K562 (cell line): ENCODE results near the gene AKAP13. TPM values are rescaled to one million over a fixed set of nuclear protein-coding genes. Genes with fewer than 3 reads are reported as not detected.

Experiments used
- ATAC-seq: fragments of 200-7000 bp; cut with Tn5 transposase; 3 replicates; pipeline ENCODE4 v1.9.1; 2020; ENCODE audit warnings: moderate library complexity
- BruUV-seq: library from RNA; stranded (reverse); fragments of 400-500 nt; replicated peaks from 2 replicates; lab custom pipeline; 2021; lab: Mats Ljungman, UMichigan
- CTCF ChIA-PET: fragments of 300-600 bp; formaldehyde crosslinking; extraction: SDS; loops from one replicate; lab custom pipeline; 2021; ENCODE audit warnings: low intra/inter-chr PET ratio; lab: Yijun Ruan, JAX
- POLR2A ChIA-PET: fragments of 300-600, 350-650 bp; sonication (Branson Sonifier 250); formaldehyde crosslinking; extraction: SDS; loops from one replicate; lab custom pipeline; 2021; ENCODE audit warnings: antibody characterized with exemption, inconsistent platforms; lab: Yijun Ruan, JAX
- DNase-seq, 4 experiments: peaks; one replicate each; pipeline versions ENCODE4 v3.0.0 to v3.0.0-alpha.2; 2011 to 2018; ENCODE audit warnings: low spot score in 3 of 4, mixed read lengths in 3 of 4; ENCODE audit errors: extremely low read depth in 1 of 4
- FAIRE-seq: peaks from 2 replicates; lab custom pipeline; 2011; peaks lifted over from hg19 to GRCh38; lab: Jason Lieb, UNC
- H2AFZ ChIP-seq: 2 replicates; pipeline ENCODE4 v1.6.0; 2011; ENCODE audit warnings: low read depth, low read length, control low read depth, inconsistent platforms
- H3K27ac ChIP-seq: fragments of 200-600 bp; 3 replicates; pipeline ENCODE4 v1.8.0; 2011; ENCODE audit warnings: low read depth, mild to moderate bottlenecking, control low read depth, inconsistent platforms, low read length, moderate library complexity, mixed read lengths; ENCODE audit errors: extremely low read depth
- H3K27me3 ChIP-seq, 2 experiments: fragments of 300-600 bp in 1 of 2; 2 replicates in 1 of 2; 3 replicates in 1 of 2; pipeline versions ENCODE4 v1.6.0 to v1.8.0; 2011; ENCODE audit warnings: inconsistent platforms in 2 of 2, low read length in 2 of 2, mild to moderate bottlenecking in 1 of 2, mixed read lengths in 1 of 2, moderate library complexity in 1 of 2; ENCODE audit not compliant: control insufficient read depth in 2 of 2, insufficient read depth in 2 of 2
- H3K36me3 ChIP-seq: fragments of 300-600 bp; 3 replicates; pipeline ENCODE4 v1.8.0; 2011; ENCODE audit warnings: mild to moderate bottlenecking, low read length, inconsistent platforms; ENCODE audit not compliant: control insufficient read depth, insufficient read depth
- H3K4me1 ChIP-seq, 2 experiments: fragments of 200-600 bp in 1 of 2; replicated peaks in 1 of 2; 2 replicates in 1 of 2; 3 replicates in 1 of 2; pipeline versions ENCODE4 v1.5.1 to v1.8.0; 2011; ENCODE audit warnings: inconsistent platforms in 2 of 2, low read length in 2 of 2, mild to moderate bottlenecking in 1 of 2, mixed read lengths in 1 of 2, moderate library complexity in 1 of 2; ENCODE audit not compliant: control insufficient read depth in 2 of 2, insufficient read depth in 2 of 2
- H3K4me2 ChIP-seq: 2 replicates; pipeline ENCODE4 v1.6.1; 2011; ENCODE audit warnings: low read length, control low read depth, inconsistent platforms, mixed read lengths; ENCODE audit not compliant: insufficient read depth
- H3K4me3 ChIP-seq: fragments of 200-600 bp; sonication (generic), shearing (Covaris generic); 2 replicates; pipeline ENCODE4 v1.5.1; 2016; ENCODE audit warnings: control low read depth, inconsistent platforms
- H3K79me2 ChIP-seq: fragments of 200-600 bp; 3 replicates; pipeline ENCODE4 v1.8.0; 2011; ENCODE audit warnings: low read length, inconsistent platforms; ENCODE audit not compliant: control insufficient read depth, insufficient read depth
- H3K9ac ChIP-seq, 2 experiments: 2 replicates each; pipeline versions ENCODE4 v1.6.0 to v1.6.1; 2011; ENCODE audit warnings: low read depth in 2 of 2, low read length in 2 of 2, control low read depth in 1 of 2, inconsistent platforms in 1 of 2, mild to moderate bottlenecking in 1 of 2, mixed read lengths in 1 of 2; ENCODE audit not compliant: insufficient read depth in 1 of 2
- H3K9me1 ChIP-seq: one replicate; pipeline ENCODE4 v1.6.0; 2011; ENCODE audit warnings: inconsistent platforms, mild to moderate bottlenecking, low read length, moderate library complexity; ENCODE audit not compliant: control insufficient read depth, insufficient read depth
- H3K9me3 ChIP-seq: replicated peaks from 2 replicates; pipeline ENCODE4 v1.5.1; 2011; ENCODE audit warnings: low read depth, low read length, inconsistent platforms; ENCODE audit not compliant: control insufficient read depth, insufficient read depth
- H4K20me1 ChIP-seq: replicated peaks from 2 replicates; pipeline ENCODE4 v1.6.1; 2011; ENCODE audit warnings: low read length, inconsistent platforms, mixed read lengths; ENCODE audit not compliant: control insufficient read depth, insufficient read depth
- COPS2 ChIP-seq: fragments of 450-650 bp; conservative IDR thresholded peaks from 2 replicates; pipeline ENCODE4 v1.6.1; 2016; ENCODE audit warnings: mild to moderate bottlenecking, moderate library complexity
- E2F3 ChIP-seq: fragments of 250-450 bp; sonication (Bioruptor Pico); IDR thresholded peaks from 2 replicates; pipeline ENCODE4 v1.4.0; 2020; ENCODE audit warnings: mild to moderate bottlenecking
- ETV6 ChIP-seq, 3 experiments: fragments of 150-350 bp in 1 of 3; sonication (generic) in 1 of 3; formaldehyde crosslinking in 1 of 3; IDR thresholded peaks; 2 replicates each; pipeline versions ENCODE4 v1.6.1 to v1.8.0; 2014 to 2022; ENCODE audit warnings: borderline replicate concordance in 2 of 3, low read depth in 2 of 3, antibody characterized with exemption in 1 of 3, low read length in 1 of 3, mild to moderate bottlenecking in 1 of 3, missing genetic modification reagents in 1 of 3
- MBD2 ChIP-seq: sonication (generic); IDR thresholded peaks from 2 replicates; pipeline ENCODE4 v1.6.1; 2016; ENCODE audit warnings: low read depth, borderline replicate concordance
- WGBS: fragments of 100-300 bp; shearing (Covaris generic); methylation state at CpG from one replicate; pipeline ENCODE4 v1.1.6; 2016; ENCODE audit warnings: low coverage, mixed read lengths; ENCODE audit not compliant: insufficient coverage; ENCODE audit errors: missing lambda C conversion rate; 5-methylcytosine and 5-hydroxymethylcytosine counted together
- in situ Hi-C: fragments of 300-500 bp; cut with MboI; formaldehyde crosslinking; loops from 4 replicates; pipeline ENCODE4 v1.15.0; 2018; ENCODE audit warnings: inconsistent platforms, mixed read lengths
- intact Hi-C: fragments of 100-400 bp; cut with micrococcal nuclease; formaldehyde crosslinking; loops from 2 replicates; pipeline ENCODE4 v1.14.2; 2022
- polyA plus RNA-seq, 8 experiments: library from polyadenylated mRNA; depleted of rRNA in 4 of 8; stranded (reverse) in 5 of 8; unstranded in 3 of 8; fragments of >200 nt; fragmentation: Nextera tagmentation in 2 of 8; fragmentation: Illumina TruSeq in 1 of 8; extraction: Ambion mirVana in 2 of 8; extraction: Trizol in 1 of 8; gene quantifications; 2 replicates each; pipeline versions ENCODE4 v1.2.1 to v1.2.3, GENCODE V29; 2011 to 2014; ENCODE audit warnings: inconsistent platforms in 1 of 8, missing spikeins in 1 of 8
- total RNA-seq, 7 experiments: library from RNA; depleted of rRNA in 6 of 7; stranded (reverse); fragments of >200 nt in 6 of 7; fragmentation: Illumina TruSeq in 2 of 7; extraction: Trizol in 2 of 7; gene quantifications; 2 replicates each; pipeline versions ENCODE4 v1.2.1 to v1.2.3, GENCODE V29; 2011 to 2021; ENCODE audit warnings: low replicate concordance in 1 of 7

AKAP13 gene
- total and polyA plus RNA-seq, 9 of the 15 experiments (the other 6 are each of a cell fraction or from before 2014, with no cell fraction given) = 0.03 to 1.7 (median 0.42) TPM

DNA sequence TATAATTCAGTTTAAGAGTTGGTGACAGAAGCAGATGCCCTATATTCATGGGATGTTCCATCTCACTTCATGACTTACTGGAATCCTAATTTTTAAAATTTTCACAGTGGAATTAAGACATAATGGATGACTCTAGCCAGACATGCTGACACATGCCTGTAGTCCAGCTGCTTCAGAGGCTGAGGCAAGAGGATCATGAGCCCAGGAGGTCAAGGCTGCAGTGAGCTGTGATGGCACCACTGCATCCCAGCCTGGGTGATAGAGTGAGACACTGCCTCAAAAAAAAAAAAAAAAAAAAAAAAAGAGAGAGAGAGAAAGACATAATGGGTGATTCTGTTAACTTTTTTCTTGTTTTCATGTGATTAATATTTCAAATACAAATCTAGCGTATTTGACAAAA is 290.8 kb downstream of the AKAP13 start:
- Histone ChIP-seq H3K9me3 (no peaks in the 10 kb centered on the region), H3K9ac (no peak overlapping the region), H3K4me1 (no peaks in the 10 kb centered on the region), H3K27ac (no peak overlapping the region), H3K27me3 (no peaks in the 10 kb centered on the region), H3K4me3 (no peak overlapping the region), H3K9me1 (no peaks in the 10 kb centered on the region), H3K36me3 (no peaks in the 10 kb centered on the region), H4K20me1 (no peaks in the 10 kb centered on the region), H3K79me2 (no peaks in the 10 kb centered on the region), H2AFZ (no peak overlapping the region), H3K4me2 (no peak overlapping the region)
- DNase-seq (no peak), FAIRE-seq (no peak), ATAC-seq (no peak)
- POLR2A ChIA-PET = no interaction called here
- BruUV-seq = no TSS peak
- CTCF ChIA-PET = no interaction called here
- in situ Hi-C loops (no loop called here), intact Hi-C loops (no loop called here)
- WGBS = 0% methylated on average over 1 of the region's 1 CpG
- TF ChIP-seq MBD2 (no peak), COPS2 (no peak)

DNA sequence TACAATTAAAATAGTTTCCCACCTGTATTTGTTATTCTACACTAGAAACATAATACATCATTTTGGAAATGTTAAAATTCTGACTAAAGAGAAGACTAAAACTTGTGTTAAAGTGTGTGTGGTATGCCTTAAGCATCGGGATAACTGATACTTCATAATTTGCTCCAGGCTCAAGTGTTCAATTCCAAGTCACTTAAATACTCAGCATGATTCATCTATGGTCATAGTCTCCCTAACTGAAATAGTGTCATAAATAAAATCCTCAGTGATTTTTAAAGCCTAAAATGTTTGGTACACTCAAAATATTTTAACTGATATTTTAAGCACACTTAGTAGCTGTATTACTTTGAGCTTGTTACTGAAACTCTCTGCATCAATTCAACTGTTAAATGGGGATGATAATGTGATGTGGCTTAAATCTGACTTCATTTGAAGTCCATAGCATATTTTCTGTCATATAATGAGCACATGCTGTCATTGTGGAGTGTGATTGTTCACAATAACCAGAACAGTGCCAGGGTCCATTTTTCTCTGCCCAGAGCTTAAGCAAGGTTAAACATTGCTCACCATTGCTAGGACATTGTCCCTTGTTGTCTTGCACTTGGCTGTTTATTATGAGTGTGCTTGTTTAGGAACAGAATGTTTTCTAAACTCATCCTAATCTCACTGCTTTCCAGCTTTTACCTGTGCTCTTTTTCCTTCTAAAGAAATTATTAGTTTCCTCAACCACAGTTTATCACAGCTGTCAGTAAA is 292.1 kb downstream of the AKAP13 start:
- H3K36me3 ChIP-seq = no peaks in the 10 kb centered on the region
- CTCF ChIA-PET = no interaction called here
- no peak overlapping the region for H3K4me2 ChIP-seq
- intact Hi-C loops = no loop called here
- H3K27me3 ChIP-seq = no peaks in the 10 kb centered on the region
- no peak overlapping the region for H3K9ac ChIP-seq
- FAIRE-seq = no peak
- no peak overlapping the region for H3K27ac ChIP-seq
- no peaks in the 10 kb centered on the region for H3K4me1 ChIP-seq
- DNase-seq = no peak
- in situ Hi-C loops = no loop called here
- no peak overlapping the region for H2AFZ ChIP-seq
- TF ChIP-seq E2F3 (CRISPR knock-in tag) = no peak
- no peak for TF ChIP-seq ETV6 (IDR thresholded peaks at IDR 0.05; ENCODE audit: borderline replicate concordance in 1 of 2, low read depth in 2 of 2, low read length in 1 of 2)
- no peak for TF ChIP-seq ETV6 (CRISPR knock-in tag; IDR thresholded peaks at IDR 0.05; ENCODE audit: borderline replicate concordance)
- WGBS = 0% methylated on average over 1 of the region's 1 CpG
- BruUV-seq = no TSS peak
- no peaks in the 10 kb centered on the region for H4K20me1 ChIP-seq
- no peak overlapping the region for H3K4me3 ChIP-seq
- ATAC-seq = no peak
- POLR2A ChIA-PET = no interaction called here
- no peaks in the 10 kb centered on the region for H3K9me1 ChIP-seq
- H3K79me2 ChIP-seq = no peaks in the 10 kb centered on the region
- no peaks in the 10 kb centered on the region for H3K9me3 ChIP-seq
